Activated CD8-positive, alpha-beta memory T cell treated with anti-CD3 and anti-CD28 coated beads, Interleukin-2, amount 50 U/mL, for 1 hour (primary cell): Measurements from ENCODE around the gene GGTA1.

Experiments
- DNase-seq: peaks from one replicate; pipeline ENCODE4 v3.0.0-alpha.2; 2020; ENCODE audit errors: extremely low read depth

GGTA1 gene

DNA sequence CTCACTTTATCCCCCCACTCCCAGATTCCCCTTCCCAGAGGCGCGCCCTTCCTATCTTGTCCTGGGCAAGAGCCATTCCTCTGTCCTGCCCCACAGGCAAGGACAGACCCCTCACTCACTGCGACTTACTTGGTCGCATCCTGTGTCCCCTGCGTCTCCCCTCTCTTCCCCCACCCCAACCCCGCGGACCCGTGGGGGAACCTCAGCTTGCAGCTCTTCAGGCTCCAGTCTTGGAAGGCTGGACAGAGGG is 542 bp downstream of the GGTA1 start:
- no peak for DNase-seq

DNA sequence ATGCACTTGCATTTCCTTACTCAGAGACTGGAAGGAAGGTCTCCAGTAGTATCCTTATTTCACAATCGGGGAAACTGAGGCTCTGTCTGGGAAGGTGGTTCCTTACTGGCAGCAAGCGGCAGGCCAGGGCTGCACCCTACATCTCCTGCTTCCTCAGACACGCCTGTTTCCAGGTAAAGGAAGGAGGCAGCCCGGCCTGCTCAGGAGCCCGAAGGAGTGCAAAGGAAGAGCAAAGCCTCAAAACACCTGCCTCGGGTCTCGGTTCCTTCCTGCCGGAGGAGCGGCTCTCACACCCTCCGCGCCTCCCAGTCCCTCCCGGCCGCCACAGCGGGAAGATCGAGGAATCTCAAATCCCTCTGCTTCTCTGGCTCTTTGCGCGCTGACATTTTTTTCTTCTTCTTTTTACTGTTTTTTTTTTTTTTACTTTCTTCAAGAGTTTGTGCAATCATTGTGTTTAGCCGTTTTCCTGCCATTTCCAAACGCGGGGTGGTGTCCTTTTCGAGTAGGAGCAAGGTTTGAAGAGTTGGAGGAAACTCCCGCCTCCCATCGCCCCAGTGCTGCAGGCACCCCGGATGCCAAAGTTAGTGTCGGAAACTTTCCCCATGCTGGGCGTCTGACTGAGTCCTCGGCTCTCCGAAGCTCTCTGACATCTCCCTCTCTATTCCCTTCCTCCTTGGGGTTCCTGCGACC is 1.0 kb downstream of the GGTA1 start:
- no peak for DNase-seq

DNA sequence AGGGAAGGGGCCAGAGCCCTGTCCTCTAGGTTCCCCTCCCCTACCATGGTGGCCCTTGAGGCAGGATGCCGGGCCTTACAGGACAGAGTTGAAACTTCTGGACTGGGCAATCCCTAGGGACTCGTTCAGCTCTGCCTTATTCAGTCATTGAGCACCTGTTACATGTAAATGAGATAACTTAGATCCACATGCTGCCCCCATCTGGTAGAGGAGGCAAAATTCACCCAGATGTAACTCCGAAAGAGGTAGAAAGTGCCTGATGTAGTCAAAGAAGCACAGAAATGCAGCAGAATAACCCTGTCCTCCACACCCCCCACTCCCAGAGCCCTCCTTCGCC is 1.5 kb downstream of the GGTA1 start:
- no peak for DNase-seq

DNA sequence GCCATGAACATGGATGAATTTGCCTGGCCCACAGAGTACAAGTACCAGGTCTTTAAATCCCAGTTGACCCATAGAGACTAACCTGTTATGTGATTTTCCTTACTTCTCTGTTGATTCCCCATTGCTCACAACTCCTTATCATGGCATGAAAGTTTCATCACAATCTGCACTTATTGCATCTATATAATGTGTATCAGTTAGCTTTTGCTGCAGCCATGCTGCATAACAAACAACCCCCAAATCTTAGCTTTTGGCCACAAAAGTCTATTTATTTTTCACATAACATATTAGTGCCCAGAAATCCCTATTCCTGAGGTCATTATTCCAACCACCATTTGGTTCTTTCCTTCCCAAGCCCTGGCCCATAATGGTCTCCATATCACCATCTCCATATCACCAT is 3.7 kb downstream of the GGTA1 start:
- DNase-seq = no peak

DNA sequence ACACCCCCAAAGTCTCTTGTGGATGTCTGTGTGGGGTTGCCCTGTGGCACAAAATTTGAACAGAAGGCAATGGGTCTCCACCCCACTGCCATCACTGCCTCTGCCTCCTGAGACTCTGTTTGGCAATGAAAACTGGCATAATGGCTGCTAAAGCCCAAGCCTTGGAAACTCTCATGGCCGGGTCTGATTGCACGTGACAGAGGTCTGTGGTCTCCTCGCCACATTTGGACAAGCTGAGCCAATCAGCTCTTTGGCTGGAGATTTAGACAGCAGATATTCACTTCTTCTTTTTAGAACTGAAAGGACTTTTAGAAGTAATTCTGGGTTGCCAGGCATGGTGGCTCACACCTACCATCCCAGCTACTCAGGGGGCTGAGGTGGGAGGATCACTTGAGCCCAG is 5.5 kb downstream of the GGTA1 start:
- DNase-seq = no peak

DNA sequence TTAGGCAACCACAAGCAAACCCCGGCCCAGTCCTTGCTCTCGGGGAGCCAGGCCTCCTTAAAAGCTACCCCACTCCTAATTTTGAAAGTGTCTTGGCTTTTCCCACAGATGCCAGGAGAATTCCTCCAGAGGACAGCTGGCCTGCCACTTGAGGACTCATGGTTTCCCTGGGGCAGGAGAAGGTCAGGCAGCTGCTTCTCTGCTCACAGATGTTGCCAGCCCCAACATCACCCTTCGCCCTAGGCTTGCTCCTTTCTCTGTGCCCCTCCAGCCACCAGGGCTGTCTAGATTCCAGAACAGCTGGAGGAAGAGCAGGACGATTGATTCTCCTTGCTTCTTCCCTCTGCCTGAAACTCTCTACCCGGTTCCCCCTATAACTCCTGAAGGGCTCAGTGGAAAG is 8.5 kb downstream of the GGTA1 start:
- DNase-seq = no peak

DNA sequence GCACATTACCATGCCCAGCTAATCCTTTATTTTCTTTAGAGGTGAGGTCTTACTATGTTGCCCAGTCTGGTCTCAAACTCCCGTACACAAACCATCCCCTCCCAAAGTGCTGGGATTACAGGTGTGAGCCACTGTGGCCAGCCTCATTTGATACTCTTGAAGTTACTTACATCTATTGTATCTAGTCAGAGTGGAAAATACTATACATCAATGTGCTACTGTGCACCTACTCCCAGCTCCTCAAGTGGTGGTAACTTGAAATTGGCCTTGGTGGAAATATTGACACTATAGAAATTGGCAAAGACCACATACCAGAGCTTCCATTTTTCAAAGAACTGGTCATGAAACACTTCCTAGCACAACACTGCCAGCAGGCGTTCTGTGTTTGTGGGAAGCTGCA is 10.3 kb downstream of the GGTA1 start:
- DNase-seq = no peak

DNA sequence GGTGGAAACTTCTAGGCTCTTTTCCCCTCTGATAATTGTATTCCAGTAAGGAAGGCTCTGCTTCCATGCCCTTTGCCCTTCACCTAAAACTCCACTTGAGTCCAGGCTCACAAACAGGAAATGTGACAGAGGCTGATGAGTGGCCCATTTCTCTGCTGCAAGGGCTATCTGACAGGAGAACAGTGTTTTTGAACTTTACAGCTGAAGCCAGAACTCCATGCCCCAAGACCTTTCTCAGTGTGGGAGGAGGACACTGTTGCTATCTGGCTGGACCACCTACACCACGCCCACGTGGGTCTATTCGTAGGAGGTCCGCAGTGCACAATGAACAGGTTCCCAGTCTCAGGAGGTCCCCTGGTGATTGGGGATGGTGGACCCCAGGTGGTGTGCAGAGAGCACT is 13.6 kb downstream of the GGTA1 start:
- no peak for DNase-seq

DNA sequence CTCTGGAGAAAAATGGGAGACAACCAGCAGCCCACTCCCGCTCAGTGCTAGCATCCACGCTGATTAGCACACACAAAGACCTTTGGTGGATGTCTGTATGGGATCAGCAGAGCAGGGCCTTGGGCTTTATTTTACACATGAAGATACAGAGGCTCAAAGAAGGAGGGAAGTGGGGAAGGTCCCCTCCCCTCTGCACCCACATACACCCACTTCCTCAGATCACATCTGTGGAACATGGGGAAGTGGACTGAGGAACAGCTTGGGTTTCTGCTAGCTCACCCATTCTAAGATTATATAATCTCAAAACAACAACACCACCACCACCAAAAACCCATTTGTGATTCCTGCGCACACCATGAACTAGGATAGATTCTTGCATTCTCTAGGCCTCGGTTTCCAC is 14.0 kb downstream of the GGTA1 start:
- DNase-seq = no peak

DNA sequence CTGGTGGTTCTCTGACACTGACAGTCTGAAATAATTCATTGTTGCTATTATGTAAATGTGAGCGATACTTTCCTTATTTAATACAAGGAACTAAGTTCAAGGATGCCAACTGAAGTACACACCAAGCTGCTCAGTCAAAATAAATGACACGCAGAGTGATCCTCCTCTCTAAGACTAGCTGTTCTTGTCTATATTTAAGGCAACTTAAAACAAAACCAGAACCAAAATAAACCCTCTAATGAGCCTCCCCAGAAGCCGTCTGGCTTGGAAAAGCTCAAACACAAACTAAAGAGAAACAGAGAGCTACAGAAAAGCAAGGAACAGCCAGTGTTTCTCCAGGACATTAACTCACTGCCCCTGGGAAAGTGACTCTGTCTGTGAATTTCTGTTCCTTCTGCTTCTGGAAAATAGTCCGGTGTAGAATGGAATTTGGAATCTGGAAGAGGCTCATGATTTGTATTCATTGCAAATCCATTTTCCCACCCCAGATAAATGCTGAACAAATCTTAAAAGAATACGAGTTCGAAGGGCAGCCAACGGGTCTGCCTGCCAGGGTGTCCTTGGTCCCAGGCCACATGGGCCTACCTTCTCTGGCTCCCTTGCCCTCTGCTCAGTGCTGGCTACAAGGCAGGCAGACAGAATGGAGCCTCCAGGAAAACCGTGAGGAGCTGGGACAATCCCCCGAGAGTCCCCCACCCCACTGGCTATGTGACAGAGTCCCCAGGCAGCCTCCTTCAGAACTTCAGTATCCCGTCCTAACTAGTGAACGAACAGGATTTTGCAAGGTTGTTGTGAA is 14.8 kb downstream of the GGTA1 start:
- DNase-seq = no peak

DNA sequence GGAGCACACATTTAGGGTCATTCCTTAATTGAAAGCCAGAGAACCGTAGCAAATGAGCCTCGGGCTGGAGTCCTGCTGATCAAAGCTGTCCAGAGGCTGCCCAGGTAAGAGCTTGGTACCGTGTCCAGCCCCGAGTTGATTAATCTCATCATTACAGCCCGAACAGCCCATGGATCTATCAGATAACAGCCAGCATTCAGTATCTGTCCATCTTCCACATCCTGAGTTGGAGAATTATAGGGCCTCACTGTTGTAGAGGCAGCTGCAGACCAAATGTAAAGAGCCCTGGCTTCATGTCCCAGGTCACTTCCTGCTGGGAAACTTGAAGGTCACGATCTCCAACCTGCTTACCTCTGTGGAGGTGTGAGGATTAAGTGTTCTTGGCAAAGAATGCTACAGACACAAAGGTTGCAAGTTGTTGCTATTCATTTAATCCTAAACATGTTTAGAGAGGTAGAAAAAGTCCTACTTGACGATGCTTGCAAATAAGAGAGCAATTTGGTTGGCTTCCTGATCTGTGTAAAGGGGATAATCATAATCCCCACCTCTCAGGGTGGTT is 16.1 kb downstream of the GGTA1 start:
- DNase-seq = no peak

DNA sequence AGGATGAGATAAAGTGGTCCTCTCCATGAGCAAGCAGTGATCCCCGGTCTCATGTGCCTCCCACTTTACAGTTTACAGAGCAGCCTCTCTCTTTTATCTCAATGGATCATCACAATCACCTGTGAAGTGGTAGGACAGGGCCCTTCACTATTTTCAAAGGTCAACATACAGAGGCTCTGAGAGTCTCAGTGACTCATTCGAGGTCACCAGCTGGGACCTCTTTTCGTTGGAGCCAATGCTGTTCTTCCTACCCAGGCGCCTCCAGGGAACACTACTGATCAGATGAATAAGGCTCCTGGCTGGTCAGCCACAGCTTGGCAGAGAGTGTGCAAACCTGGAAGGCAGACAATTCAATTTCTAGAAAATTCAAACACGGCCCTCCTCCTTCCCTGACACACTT is 16.6 kb downstream of the GGTA1 start:
- no peak for DNase-seq

DNA sequence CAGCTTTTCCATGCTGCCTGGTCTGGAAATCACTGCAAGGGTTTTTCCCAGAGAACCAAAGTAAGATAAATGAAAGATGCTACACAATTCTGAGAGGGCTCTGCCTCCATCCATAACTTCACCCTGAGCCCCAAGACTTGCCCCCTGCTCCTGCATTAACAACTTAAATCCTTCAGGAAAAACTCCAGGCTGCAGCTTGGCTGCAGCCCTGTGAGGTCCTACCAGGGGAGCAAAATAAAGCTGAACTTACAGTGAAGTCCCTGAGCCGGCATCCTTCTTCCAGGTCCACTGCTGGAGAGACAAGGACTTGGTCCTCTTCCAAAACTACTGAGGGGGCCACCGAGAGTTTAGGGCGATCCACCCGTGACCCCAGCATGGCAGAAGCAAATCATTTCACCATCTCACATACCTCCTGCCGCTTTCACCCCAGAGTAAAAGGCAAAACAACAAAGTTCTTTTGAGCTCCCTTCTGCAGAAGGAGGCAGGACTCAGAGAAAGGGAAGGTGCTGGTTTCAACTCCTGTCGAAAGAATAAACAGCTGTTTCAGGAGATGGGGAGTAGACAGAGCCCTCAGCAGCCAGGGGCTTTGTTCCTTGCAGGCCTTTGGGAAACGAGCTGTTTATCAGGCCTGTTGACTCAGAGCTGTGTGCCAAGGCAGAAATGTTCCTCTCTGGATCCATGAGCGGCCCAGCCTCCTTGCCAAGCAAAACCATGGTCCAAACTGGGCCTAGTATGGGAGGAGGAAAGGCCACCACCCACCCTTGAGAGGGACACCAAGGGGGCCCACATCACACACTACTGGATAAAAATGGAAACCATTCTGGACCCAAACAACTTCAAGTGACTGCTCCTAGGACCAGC is 20.6 kb downstream of the GGTA1 start:
- DNase-seq = no peak

DNA sequence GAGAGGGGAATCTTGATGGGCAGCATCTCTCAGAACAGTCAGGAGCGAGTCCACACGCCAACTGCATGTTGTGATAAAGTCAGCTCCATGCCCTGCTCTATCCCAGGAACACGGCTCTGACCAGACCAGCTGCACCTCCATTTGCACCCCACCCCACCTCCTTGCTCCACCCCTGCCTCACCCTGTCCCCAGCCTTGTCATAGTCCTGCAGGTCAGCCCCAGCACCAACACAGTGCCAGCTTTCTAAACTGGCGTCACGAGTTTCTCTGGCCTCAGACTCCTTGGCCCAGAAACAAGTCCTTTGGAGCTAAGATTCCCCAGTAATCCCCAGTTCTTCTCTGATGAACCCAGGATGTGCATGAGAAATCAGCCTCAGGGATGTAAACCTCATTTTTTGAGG is 23.5 kb downstream of the GGTA1 start:
- DNase-seq = no peak

DNA sequence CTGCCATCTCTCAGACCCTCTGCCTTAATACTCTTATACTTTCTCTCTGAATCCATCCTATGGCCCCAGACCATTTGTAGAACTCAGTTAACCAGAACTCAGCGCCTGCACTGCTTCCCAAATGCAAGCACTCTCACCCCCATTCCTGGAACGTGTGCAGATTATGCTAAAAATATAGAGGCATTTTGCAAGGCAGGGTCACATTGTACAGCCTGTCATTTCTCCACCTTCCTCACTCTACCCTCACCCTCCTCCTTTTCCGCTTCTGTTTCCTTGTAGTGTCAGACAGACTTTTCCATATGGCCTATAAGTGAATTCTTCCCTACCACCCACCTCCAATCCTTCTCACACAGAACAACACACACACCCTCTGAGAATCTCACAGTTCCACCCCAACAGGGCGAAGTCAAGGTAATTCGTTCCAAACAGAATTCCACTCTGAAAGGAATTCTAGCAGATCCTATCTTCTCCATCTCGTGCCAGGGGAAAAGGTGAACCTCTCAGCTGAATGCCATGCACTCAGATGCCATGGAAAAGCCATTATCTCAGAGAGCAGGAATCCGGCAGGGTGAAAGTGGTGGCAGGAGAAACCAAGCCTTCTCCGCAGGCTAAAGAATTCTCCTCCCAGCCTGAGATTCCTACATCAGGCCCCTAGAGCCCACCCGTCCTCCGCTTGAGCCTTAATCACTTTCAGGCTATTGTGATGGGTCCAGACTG is 25.3 kb downstream of the GGTA1 start:
- DNase-seq = no peak

DNA sequence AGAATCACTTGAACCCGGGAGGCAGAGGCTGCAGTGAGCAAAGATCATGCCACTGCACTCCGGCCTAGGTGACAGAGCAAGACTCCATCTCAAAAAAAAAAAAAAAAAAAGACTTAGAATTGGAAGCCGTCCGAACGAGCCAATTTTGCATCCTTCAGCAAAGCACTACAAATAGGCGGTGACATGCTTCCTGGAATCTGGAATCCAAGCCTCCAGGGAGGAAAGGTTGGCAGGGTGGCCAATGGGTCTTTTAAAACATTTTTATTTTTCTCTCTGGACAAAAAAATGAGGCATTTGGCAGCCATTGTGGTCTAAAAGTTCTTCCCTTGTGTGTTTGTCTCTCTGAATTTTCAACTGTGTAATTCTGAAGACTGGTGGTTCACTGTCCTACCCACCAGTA is 26.4 kb downstream of the GGTA1 start:
- no peak for DNase-seq

DNA sequence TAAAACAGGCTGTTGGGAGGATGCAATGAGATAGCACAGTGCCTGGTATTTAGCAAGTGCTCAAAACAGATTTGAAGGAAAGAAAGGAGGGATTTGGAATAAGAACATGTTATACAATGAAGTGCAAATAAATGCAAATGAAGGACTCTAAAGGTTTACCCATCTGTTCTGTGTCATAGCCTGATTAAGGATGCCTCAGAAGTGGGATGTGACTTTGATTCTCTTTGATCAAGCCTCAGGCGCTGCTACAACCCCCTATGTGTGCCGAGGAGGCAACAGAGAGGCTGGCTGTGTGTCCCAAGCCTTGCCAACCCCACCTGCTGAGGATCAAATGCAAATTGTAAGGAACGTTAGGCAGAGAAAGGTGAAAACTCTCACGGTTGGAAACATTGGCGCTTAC is 27.2 kb downstream of the GGTA1 start:
- DNase-seq = no peak

DNA sequence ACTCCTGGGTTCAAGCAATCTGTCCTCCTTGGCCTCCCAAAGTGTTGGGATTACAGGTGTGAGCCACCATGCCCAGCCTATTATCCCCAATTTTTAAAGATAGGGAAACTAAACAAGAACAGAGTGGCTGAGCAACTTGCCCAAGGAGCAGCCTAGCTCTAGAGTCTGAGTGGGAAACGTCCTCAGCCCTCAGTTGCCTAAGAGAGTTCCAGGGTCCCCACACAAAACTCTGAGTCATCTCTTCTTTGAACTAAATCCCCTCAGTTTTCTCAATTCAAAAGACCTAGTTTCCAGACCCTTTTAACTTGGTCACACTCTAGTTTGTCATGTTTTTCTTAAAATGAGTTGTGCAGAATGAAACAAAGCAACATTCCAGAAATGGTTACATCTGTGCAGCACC is 33.5 kb downstream of the GGTA1 start:
- no peak for DNase-seq

DNA sequence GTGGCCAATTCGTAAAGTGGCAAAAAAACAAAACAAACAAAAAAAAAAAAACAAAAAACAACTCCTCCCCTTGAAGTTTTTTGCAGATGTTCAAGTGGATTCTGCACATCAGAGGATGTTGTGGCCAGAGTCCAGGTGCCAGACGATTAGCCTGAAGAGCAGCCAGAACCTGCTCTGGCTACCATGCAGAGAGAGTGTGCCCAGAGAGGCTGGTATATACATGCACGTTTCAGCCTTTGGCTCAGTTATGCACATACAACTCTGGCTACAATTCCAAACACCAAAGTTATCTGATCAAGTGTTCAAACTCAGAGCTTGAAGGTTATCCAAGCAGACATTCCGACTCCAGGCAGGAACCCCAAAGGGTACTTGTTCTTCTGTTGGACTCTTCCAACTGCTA is 34.7 kb downstream of the GGTA1 start:
- no peak for DNase-seq

DNA sequence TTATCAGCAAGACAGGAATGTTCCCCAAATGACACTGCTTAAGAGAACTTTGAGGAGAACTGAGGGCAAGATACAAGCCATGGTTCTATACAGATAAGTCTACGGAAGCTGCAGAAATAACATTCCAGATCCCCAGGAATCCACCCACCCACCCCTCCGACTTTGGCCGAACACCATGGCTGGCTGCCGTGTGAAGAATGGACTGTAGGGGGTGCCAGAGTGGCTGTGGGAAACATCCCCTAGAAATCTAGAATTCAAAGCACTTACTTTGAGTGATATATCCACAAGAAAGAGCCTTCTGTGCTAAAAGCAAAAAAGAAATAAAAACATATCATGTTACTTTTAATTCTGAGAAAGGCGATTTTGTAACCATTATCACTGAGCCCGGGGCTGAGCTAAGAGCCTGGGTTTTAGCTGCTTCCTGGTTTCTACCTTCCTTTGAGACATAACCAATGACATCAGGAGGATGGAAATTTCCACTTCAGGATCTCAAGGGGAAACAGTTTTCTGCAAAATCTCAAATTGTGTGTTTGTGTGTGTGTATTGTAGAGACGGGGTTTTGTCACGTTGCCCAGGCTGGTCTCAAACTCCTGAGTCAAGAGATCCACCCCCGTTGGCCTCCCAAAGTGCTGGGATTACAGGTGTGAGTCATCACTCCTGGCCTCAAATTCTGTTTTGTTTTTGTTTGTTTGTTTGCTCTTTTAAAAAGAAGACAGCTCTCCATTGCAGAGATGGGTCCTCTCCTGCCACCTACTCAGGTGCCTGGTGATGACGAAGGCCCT is 36.4 kb downstream of the GGTA1 start:
- no peak for DNase-seq

DNA sequence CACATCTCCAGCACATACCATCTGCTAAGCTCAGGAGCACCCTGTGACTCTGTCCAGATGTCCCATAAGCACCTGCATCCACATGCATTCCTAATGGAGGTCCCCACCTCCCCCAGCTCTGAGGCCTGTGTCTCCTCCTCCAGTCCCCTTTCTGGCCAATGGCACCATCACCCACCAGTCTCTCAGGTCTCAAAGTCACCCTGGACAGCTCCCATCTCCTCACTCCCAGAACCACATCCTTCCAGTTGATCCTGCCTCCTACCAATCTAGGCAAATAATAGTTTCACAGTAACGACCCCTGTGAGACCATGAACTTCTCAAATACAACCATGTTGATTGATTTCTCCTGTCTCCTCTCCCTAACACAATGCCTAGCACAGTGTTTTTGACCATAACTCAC is 40.1 kb downstream of the GGTA1 start:
- DNase-seq = no peak
